ENCODE measurements around the gene CD164L2. TPM values are rescaled to one million over a fixed set of nuclear protein-coding genes. Genes with fewer than 3 reads are reported as not detected.

Gene CD164L2
- total and polyA plus RNA-seq, 2 donors (not counting 1 experiment from before 2014, with no cell fraction given), result not detected

DNA sequence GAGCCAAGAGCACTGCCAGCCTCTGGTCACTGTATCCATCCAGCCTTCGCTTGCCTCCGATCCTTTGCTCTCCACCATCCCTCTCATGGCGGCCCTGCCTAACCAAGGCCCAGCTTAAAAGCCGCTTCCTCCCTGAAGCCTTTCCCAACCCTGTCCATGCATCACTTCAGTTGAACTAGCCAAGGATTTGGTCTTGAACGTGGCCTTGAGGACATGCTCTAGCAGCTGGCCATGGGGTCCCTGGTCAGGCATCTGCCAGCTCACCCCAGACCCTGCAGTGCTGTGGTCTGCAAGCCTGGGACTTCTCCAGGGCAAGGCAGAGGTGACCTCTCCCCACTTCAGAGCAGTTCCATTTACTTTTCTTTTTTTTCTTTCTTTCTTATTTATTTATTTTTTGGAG is 46.4 kb downstream of the CD164L2 start:
- ChIA-PET CTCF (interaction anchor here (0.7 to 12.7 kb wide), 6 partner anchors 9 to 60 kb away, joined by 3 to 132 read pairs (median 4); partner anchors contain the start of gene GPR3), POLR2A (interaction anchor here (1.0 kb wide), 1 partner anchor 9 kb away, joined by 3 read pairs; no protein-coding TSS in a partner anchor)
- DNase-seq (no peak), ATAC-seq (ENCODE audit: low read depth) (no peak)
- intact Hi-C loops (cut with micrococcal nuclease), result no loop called here
- Histone ChIP-seq H3K4me2 (replicated peaks; ENCODE audit: low read depth, low read length, poor library complexity, severe bottlenecking) (no peak overlapping the region), H3K36me3 (replicated peaks in 1 of 2; ENCODE audit: control extremely low read depth in 1 of 2, control insufficient read depth in 1 of 2, extremely low read depth in 1 of 2, insufficient read depth in 2 of 2, low read length in 1 of 2) (peaks cover 0 to 54% of the 10 kb centered on the region in 2 experiments), H3K27me3 (replicated peaks in 1 of 4; ENCODE audit: control extremely low read depth in 1 of 4, control insufficient read depth in 3 of 4, insufficient read depth in 4 of 4, low read length in 3 of 4) (no peaks in the 10 kb centered on the region), H2AFZ (ENCODE audit: insufficient read depth, low read depth, low read length, poor library complexity, severe bottlenecking) (no peak overlapping the region), H3K79me2 (ENCODE audit: control insufficient read depth, insufficient read depth, low read length) (peaks cover 29% of the 10 kb centered on the region), H3K4me3 (ENCODE audit: control extremely low read depth in 1 of 5, extremely low read depth in 1 of 5, insufficient read depth in 1 of 5, low read depth in 2 of 5, low read length in 4 of 5) (no peak overlapping the region), H3K4me1 (ENCODE audit: control insufficient read depth in 2 of 2, insufficient read depth in 2 of 2, low read length in 2 of 2) (peaks cover 28 to 44% of the 10 kb centered on the region in 2 donors), H3K27ac (ENCODE audit: low read length in 2 of 2) (no peak overlapping the region), H3K9ac (ENCODE audit: low read length) (no peak overlapping the region), H3K9me3 (ENCODE audit: control extremely low read depth in 1 of 3, control insufficient read depth in 2 of 3, insufficient read depth in 1 of 3, low read length in 2 of 3) (peaks cover 0 to 11% (median 0%) of the 10 kb centered on the region in 3 donors), H4K20me1 (ENCODE audit: control insufficient read depth, insufficient read depth, low read length, poor library complexity, severe bottlenecking) (peaks cover 16% of the 10 kb centered on the region)
- H3K27me3 Mint-ChIP-seq, result no peaks in the 10 kb centered on the region
- H3K4me1 Mint-ChIP-seq, result peaks cover 42% of the 10 kb centered on the region
- H3K27ac Mint-ChIP-seq, result no peak overlapping the region
- no peak overlapping the region for H3K4me3 Mint-ChIP-seq
- TF ChIP-seq EZH2 (IDR thresholded peaks at IDR 0.05; ENCODE audit: borderline replicate concordance, insufficient read depth, low read depth, low read length, poor library complexity, severe bottlenecking), result no peak
- TF ChIP-seq, protein P1, sequence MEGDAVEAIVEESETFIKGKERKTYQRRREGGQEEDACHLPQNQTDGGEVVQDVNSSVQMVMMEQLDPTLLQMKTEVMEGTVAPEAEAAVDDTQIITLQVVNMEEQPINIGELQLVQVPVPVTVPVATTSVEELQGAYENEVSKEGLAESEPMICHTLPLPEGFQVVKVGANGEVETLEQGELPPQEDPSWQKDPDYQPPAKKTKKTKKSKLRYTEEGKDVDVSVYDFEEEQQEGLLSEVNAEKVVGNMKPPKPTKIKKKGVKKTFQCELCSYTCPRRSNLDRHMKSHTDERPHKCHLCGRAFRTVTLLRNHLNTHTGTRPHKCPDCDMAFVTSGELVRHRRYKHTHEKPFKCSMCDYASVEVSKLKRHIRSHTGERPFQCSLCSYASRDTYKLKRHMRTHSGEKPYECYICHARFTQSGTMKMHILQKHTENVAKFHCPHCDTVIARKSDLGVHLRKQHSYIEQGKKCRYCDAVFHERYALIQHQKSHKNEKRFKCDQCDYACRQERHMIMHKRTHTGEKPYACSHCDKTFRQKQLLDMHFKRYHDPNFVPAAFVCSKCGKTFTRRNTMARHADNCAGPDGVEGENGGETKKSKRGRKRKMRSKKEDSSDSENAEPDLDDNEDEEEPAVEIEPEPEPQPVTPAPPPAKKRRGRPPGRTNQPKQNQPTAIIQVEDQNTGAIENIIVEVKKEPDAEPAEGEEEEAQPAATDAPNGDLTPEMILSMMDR (IDR thresholded peaks at IDR 0.05), result no peak
- WGBS (ENCODE audit: insufficient coverage), result 94% methylated on average over 5 of the region's 5 CpGs
- H3K9me3 Mint-ChIP-seq (ENCODE audit: insufficient read depth), result no peaks in the 10 kb centered on the region

DNA sequence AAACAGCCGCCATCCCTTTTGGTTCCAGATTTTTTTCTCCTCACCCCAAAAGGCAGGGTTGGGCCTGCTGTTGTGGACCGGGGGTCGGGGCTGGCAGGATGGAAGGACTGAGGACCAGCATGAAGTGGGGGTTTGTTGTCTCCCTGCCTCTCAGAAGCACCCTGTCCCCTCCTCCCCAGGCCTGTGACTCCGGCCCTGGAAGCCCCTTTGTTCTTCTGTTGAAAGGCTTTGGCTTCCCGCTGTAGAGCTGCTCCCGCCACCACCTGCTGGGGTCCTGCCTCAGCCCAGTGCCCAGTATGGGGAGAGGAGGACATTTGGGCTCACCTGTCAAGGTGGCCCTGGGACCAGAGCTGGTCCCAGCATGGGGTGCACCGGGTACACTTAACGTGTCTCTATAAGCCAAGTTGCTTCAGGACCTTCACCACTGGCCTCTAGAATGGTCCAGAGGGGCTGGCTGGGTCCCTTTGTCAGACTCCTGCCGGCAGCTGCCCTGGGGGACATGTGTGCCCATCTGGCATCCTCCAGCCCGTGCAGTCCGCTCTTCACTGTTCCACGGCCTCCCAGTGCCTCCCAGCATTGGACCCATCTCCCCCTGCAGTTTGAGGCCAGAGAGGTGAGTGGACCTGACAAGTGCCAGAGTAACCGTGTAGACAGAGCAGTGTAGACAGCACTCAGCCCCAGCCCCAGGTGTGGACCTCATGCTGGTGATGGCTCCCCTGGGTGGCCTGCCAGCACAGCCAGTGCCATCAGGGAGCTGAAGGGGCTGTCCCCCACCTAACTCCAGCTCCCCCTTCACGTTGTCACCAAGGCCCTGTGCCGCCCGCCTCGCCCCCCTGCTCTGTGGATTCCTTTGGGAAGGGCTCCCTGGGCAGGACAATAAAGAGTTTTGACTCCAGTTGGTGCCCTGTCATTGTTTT is 47.4 kb downstream of the CD164L2 start:
- CTCF ChIA-PET, result interaction anchor here (1.4 to 12.7 kb wide), 5 partner anchors 22 to 271 kb away, joined by 3 to 132 read pairs (median 4); partner anchors contain the start of gene GPR3
- H3K27ac ChIP-seq (ENCODE audit: low read length in 2 of 2), result no peak overlapping the region
- POLR2A ChIA-PET, result no interaction called here
- 96% methylated on average over 12 of the region's 17 CpGs for WGBS (ENCODE audit: insufficient coverage)
- no peak for TF ChIP-seq EZH2 (IDR thresholded peaks at IDR 0.05; ENCODE audit: borderline replicate concordance, insufficient read depth, low read depth, low read length, poor library complexity, severe bottlenecking)
- TF ChIP-seq, protein P1 (IDR thresholded peaks at IDR 0.05), result no peak
- intact Hi-C loops (cut with micrococcal nuclease), result no loop called here
- H3K4me3 ChIP-seq (ENCODE audit: control extremely low read depth in 1 of 5, extremely low read depth in 1 of 5, insufficient read depth in 1 of 5, low read depth in 2 of 5, low read length in 4 of 5), result no peak overlapping the region
- no peaks in the 10 kb centered on the region for H3K27me3 Mint-ChIP-seq
- peaks cover 20 to 34% of the 10 kb centered on the region in 2 donors for H3K4me1 ChIP-seq (ENCODE audit: control insufficient read depth in 2 of 2, insufficient read depth in 2 of 2, low read length in 2 of 2)
- H3K4me2 ChIP-seq (replicated peaks; ENCODE audit: low read depth, low read length, poor library complexity, severe bottlenecking), result no peak overlapping the region
- no peaks in the 10 kb centered on the region for H3K9me3 Mint-ChIP-seq (ENCODE audit: insufficient read depth)
- peaks cover 38% of the 10 kb centered on the region for H3K4me1 Mint-ChIP-seq
- H4K20me1 ChIP-seq (ENCODE audit: control insufficient read depth, insufficient read depth, low read length, poor library complexity, severe bottlenecking), result peaks cover 26% of the 10 kb centered on the region
- H3K9me3 ChIP-seq (ENCODE audit: control extremely low read depth in 1 of 3, control insufficient read depth in 2 of 3, insufficient read depth in 1 of 3, low read length in 2 of 3), result peaks cover 0 to 11% (median 0%) of the 10 kb centered on the region in 3 donors
- DNase-seq (no peak), ATAC-seq (ENCODE audit: low read depth) (no peak)
- no peaks in the 10 kb centered on the region for H3K27me3 ChIP-seq (replicated peaks in 1 of 4; ENCODE audit: control extremely low read depth in 1 of 4, control insufficient read depth in 3 of 4, insufficient read depth in 4 of 4, low read length in 3 of 4)
- H3K4me3 Mint-ChIP-seq, result no peak overlapping the region
- peaks cover 0 to 62% of the 10 kb centered on the region in 2 experiments for H3K36me3 ChIP-seq (replicated peaks in 1 of 2; ENCODE audit: control extremely low read depth in 1 of 2, control insufficient read depth in 1 of 2, extremely low read depth in 1 of 2, insufficient read depth in 2 of 2, low read length in 1 of 2)
- H2AFZ ChIP-seq (ENCODE audit: insufficient read depth, low read depth, low read length, poor library complexity, severe bottlenecking), result no peak overlapping the region
- no peak overlapping the region for H3K27ac Mint-ChIP-seq
- no peak overlapping the region for H3K9ac ChIP-seq (ENCODE audit: low read length)
- H3K79me2 ChIP-seq (ENCODE audit: control insufficient read depth, insufficient read depth, low read length), result peaks cover 39% of the 10 kb centered on the region
